Activated CD4-positive, alpha-beta memory T cell treated with anti-CD3 and anti-CD28 coated beads for 36 hours (primary cell): ENCODE data around the gene VPS39. TPM values are rescaled to one million over a fixed set of nuclear protein-coding genes. Genes with fewer than 3 reads are reported as not detected.

Source experiments
- CTCF ChIA-PET: fragments of 350-600 bp; sonication (Branson Sonifier 250); formaldehyde crosslinking; loops from one replicate; lab custom pipeline; 2021; ENCODE audit warnings: antibody characterized with exemption, inconsistent platforms; lab: Charles Lee
- POLR2A ChIA-PET: fragments of 350-600 bp; sonication (Branson Sonifier 250); formaldehyde crosslinking; loops from one replicate; lab custom pipeline; 2021; ENCODE audit warnings: antibody characterized with exemption; lab: Charles Lee
- DNase-seq: peaks from one replicate; pipeline ENCODE4 v3.0.0-alpha.2; 2020
- H3K27ac Mint-ChIP-seq: one replicate; pipeline ENCODE4 v1.8.0; 2021; ENCODE audit warnings: mixed read lengths
- H3K27me3 Mint-ChIP-seq: one replicate; pipeline ENCODE4 v1.8.0; 2021; ENCODE audit warnings: mixed read lengths
- H3K36me3 Mint-ChIP-seq: one replicate; pipeline ENCODE4 v1.8.0; 2021; ENCODE audit warnings: mixed read lengths
- H3K4me1 Mint-ChIP-seq: one replicate; pipeline ENCODE4 v1.8.0; 2021; ENCODE audit warnings: low read depth, mixed read lengths
- H3K4me3 Mint-ChIP-seq: one replicate; pipeline ENCODE4 v1.8.0; 2021; ENCODE audit warnings: mild to moderate bottlenecking, mixed read lengths
- H3K9me3 Mint-ChIP-seq: one replicate; pipeline ENCODE4 v1.8.0; 2021; ENCODE audit warnings: mixed read lengths
- intact Hi-C: fragments of 100-400 bp; cut with micrococcal nuclease; formaldehyde crosslinking; loops from one replicate; pipeline ENCODE4 v1.15.1; 2023
- total RNA-seq, 2 experiments: library from RNA; stranded (reverse); gene quantifications; one replicate each; pipeline ENCODE4 v1.2.3, GENCODE V29; 2021

VPS39 gene
- total RNA-seq, 2 experiments from 2014 or later, result 52.6 to 57.8 TPM

DNA sequence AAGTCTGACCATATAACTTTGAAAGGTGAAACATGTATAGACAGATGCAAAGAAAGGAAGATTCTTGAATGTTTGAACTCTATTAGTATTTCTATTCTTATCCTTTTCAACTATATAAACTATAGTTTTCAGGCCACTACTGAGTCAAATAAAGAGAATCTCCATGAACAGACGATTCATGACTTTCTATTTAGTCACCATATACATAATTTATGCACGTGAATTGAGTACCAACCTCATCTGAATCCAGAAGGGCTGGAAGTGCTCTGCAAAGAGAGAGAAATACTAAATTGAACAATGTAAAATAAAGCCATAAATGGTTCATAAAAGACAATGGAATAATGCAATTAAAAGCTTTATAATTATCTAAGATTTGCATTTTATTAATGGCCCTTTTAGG lies 9.5 kb upstream of the VPS39 start:
- Mint-ChIP-seq H3K27me3 (no peaks in the 10 kb centered on the region), H3K27ac (no peak overlapping the region), H3K36me3 (peaks cover 16% of the 10 kb centered on the region), H3K4me3 (no peak overlapping the region), H3K9me3 (no peaks in the 10 kb centered on the region), H3K4me1 (peaks cover 22% of the 10 kb centered on the region)
- intact Hi-C loops, result no loop called here
- ChIA-PET CTCF (interaction anchor here (0.6 kb wide), 1 partner anchor 11 kb away, joined by 3 read pairs; no protein-coding TSS in a partner anchor), POLR2A (no interaction called here)
- DNase-seq, result no peak

DNA sequence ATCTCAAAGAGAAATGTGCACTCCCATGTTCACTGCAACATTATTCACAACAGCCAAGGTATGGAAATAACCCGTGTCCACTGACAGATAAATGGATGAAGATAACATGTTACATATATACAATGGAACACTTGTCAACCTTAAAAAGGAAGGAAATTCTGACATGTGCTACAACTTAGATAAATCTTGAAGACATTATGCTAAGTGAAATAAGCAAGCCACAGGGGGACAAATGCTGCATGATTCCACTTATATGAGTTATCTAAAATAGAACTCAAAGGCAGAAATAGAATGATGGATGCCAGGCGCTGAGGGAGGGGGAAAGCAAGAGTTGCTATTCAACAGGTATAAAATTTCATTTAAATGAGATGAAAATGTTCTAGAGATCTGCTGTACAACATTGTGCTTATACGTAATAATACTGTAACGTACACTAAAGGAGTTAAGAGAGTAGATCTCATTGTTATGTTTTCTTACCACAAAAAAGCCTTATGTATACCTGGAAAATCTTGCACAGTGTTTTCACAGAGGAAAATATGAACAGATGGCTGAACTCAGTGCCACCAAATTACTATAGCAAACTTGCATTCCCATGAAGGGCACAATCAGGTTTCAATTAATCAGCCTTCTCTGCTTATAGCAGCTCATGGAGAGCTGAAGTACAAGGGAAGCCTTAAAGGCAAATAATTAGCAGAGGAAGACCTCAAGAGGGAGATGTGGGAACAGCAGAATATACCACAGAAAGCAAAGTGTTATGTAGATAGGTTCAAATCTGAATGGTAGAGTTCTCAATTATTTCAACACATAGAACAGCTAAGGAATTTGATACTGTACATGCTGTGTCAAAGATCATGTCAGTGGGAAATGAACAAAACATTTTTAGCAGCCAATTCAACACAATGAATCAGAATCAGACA lies 8.1 kb upstream of the VPS39 start:
- Mint-ChIP-seq H3K4me1 (peaks cover 22% of the 10 kb centered on the region), H3K27ac (no peak overlapping the region), H3K27me3 (no peaks in the 10 kb centered on the region), H3K9me3 (no peaks in the 10 kb centered on the region), H3K4me3 (no peak overlapping the region), H3K36me3 (peaks cover 26% of the 10 kb centered on the region)
- no peak for DNase-seq
- intact Hi-C loops, result no loop called here
- ChIA-PET POLR2A (no interaction called here), CTCF (no interaction called here)

DNA sequence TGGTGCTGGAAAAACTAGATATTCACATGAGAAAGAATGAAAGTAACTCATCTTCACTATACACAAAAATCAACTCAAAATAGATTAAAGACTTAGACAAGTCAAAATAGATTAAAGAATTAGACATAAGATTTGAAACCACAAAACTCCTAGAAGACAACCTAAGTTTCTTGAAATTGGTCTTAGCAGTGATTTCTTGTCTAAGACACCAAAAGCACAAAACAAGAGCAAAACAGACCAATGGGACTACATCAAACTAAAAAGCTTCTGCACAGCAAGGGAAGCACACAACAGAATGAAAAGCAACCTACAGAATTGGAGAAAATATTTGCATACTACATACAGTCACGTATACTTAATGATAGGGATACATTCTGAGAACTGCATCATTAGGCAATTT lies 6.5 kb upstream of the VPS39 start:
- intact Hi-C loops, result no loop called here
- peaks cover 22% of the 10 kb centered on the region for H3K4me1 Mint-ChIP-seq
- ChIA-PET CTCF (no interaction called here), POLR2A (no interaction called here)
- no peaks in the 10 kb centered on the region for H3K27me3 Mint-ChIP-seq
- no peak for DNase-seq
- H3K4me3 Mint-ChIP-seq, result no peak overlapping the region
- H3K36me3 Mint-ChIP-seq, result peaks cover 28% of the 10 kb centered on the region
- H3K27ac Mint-ChIP-seq, result peak overlapping the region; percentile 43
- no peaks in the 10 kb centered on the region for H3K9me3 Mint-ChIP-seq

DNA sequence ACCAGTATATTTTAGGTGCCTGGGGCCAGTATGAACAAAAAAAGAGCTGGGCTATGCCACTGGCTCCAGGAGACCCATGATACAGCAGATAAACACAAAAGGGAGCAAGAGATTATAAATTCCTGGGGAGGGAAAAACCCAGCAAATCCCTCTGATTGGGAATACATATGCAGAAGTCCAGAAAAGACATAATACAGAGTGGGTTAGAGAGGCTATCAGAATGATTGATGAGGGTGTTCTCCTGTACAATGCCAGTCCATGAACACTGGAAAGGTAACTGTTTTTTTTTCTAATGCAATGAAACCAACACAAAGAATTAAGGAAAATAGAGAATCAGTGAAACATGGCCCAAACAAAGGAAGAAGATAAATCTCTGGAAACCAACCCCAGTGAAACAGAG lies 5.4 kb upstream of the VPS39 start:
- H3K4me1 Mint-ChIP-seq, result peaks cover 22% of the 10 kb centered on the region
- no peaks in the 10 kb centered on the region for H3K27me3 Mint-ChIP-seq
- no peak overlapping the region for H3K27ac Mint-ChIP-seq
- ChIA-PET CTCF (no interaction called here), POLR2A (no interaction called here)
- peaks cover 23% of the 10 kb centered on the region for H3K36me3 Mint-ChIP-seq
- no peaks in the 10 kb centered on the region for H3K9me3 Mint-ChIP-seq
- no peak for DNase-seq
- H3K4me3 Mint-ChIP-seq, result no peak overlapping the region
- intact Hi-C loops, result no loop called here

DNA sequence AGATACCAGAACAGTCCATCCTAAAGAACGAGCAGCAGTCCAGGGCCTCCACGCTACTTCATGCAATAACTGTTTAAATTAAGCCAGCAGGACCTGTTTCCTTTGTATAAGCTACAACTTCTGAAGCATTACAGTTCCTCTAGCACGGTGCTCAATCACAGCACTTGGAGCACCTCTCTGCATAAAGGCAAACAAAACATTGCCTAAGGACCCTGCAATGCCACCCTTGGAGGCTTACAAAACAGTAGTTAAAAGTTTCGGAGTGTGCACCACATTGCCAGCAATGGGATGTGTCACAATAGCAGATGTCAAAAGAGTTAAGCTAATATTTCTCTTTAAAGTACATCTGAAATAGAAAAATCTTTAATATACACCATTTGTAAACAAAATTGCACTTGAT lies 2.6 kb upstream of the VPS39 start:
- H3K27me3 Mint-ChIP-seq, result no peaks in the 10 kb centered on the region
- DNase-seq, result no peak
- peaks cover 17% of the 10 kb centered on the region for H3K36me3 Mint-ChIP-seq
- H3K9me3 Mint-ChIP-seq, result no peaks in the 10 kb centered on the region
- CTCF ChIA-PET, result no interaction called here
- POLR2A ChIA-PET, result no interaction called here
- no peak overlapping the region for H3K27ac Mint-ChIP-seq
- no peak overlapping the region for H3K4me3 Mint-ChIP-seq
- intact Hi-C loops, result no loop called here
- H3K4me1 Mint-ChIP-seq, result peaks cover 34% of the 10 kb centered on the region

DNA sequence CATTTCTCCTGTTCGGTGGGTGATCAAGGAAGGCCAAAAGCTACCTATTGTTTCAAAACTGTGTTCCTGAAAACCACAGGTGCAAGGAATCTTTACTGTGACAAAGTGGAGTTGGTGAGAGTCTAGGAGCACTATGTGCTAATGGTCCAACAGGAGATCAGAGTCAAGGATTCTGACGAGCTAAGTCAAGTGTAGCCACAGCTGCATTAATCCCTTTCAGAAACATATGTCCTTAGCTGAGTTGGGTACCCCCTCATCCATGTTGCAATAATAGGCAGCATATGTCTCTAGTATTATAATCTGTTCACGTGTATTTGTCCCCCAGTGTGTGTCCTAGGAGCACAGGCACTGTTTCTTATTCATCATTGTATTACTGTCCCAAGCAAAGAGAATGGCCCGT lies 1.7 kb downstream of the VPS39 start:
- intact Hi-C loops, result no loop called here
- Mint-ChIP-seq H3K4me3 (peak overlapping the region; percentile 25), H3K27me3 (no peaks in the 10 kb centered on the region), H3K36me3 (peaks cover 14% of the 10 kb centered on the region), H3K27ac (no peak overlapping the region), H3K9me3 (no peaks in the 10 kb centered on the region), H3K4me1 (peaks cover 36% of the 10 kb centered on the region)
- ChIA-PET POLR2A (no interaction called here), CTCF (interaction anchor here (0.6 kb wide), 1 partner anchor 179 kb away, joined by 3 read pairs; no protein-coding TSS in a partner anchor)
- DNase-seq, result no peak

DNA sequence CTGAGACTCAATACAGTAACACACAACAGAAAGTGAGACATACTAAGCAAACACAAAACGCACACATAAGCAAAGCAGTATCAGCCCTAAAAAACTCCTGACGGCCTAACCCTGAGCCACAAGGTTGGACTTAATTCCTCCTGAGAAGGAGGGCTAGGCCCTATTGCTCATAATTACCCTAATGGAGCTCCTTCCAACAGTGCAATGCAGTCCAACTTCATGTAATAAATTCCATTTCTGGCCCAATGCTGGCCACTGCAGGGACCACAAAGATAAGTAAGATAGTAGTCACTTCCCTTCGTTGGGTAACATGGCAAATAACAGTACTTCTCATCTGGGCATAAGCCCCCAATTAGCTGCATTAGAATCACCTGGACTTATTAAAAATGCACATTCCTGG lies 4.2 kb downstream of the VPS39 start:
- peaks cover 16% of the 10 kb centered on the region for H3K36me3 Mint-ChIP-seq
- ChIA-PET CTCF (interaction anchor here (0.6 kb wide), 1 partner anchor 34 kb away, joined by 3 read pairs; no protein-coding TSS in a partner anchor), POLR2A (interaction anchor here (0.5 kb wide), 1 partner anchor 20 kb away, joined by 4 read pairs; no protein-coding TSS in a partner anchor)
- intact Hi-C loops, result no loop called here
- H3K4me1 Mint-ChIP-seq, result peaks cover 50% of the 10 kb centered on the region
- no peak overlapping the region for H3K27ac Mint-ChIP-seq
- DNase-seq, result no peak
- H3K9me3 Mint-ChIP-seq, result no peaks in the 10 kb centered on the region
- H3K4me3 Mint-ChIP-seq, result no peak overlapping the region
- H3K27me3 Mint-ChIP-seq, result no peaks in the 10 kb centered on the region

DNA sequence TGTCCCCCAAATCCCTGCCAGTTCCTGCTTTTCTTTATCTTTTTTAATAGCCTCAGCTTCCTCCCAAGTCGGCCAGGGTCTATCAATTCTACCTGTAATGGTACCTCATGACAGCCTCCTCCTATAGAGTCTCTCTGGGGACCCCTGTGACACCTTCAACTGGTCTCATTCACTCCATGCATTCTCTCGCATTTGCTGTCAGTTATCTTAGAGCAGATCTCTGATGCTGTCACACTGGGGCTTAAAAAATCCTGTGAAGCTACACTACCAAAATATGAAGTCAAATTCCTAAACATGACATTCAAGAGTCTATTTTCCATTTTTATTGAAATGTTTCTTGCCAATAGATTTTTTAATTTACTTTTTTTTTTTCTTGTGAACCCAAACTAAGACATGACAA lies 5.5 kb downstream of the VPS39 start:
- DNase-seq, result no peak
- Mint-ChIP-seq H3K9me3 (no peaks in the 10 kb centered on the region), H3K36me3 (peaks cover 18% of the 10 kb centered on the region), H3K4me1 (peaks cover 48% of the 10 kb centered on the region), H3K27me3 (no peaks in the 10 kb centered on the region), H3K27ac (no peak overlapping the region), H3K4me3 (no peak overlapping the region)
- CTCF ChIA-PET, result interaction anchor here (0.7 kb wide), 1 partner anchor 116 kb away, joined by 3 read pairs; no protein-coding TSS in a partner anchor
- intact Hi-C loops, result no loop called here
- POLR2A ChIA-PET, result no interaction called here

DNA sequence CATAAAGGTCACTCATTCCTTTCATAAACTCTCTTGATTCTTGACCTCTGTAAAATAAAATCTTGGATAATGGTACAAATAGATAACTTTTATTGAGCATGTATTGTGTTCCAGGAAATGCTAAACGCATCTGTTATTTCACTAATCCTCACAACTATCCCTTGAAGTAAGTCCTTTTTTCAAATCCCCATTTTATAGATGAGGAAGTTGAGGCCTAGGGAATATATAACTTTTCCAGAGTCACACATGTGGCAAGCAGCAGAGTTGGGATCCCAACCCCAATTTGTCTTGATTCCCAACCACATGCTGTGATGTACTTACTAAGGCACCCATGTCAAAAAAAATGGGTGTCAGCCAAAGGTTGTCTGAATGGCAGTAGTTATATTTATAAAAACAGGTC lies 6.3 kb downstream of the VPS39 start:
- H3K4me3 Mint-ChIP-seq, result no peak overlapping the region
- ChIA-PET CTCF (no interaction called here), POLR2A (no interaction called here)
- DNase-seq, result no peak
- intact Hi-C loops, result no loop called here
- H3K9me3 Mint-ChIP-seq, result no peaks in the 10 kb centered on the region
- H3K36me3 Mint-ChIP-seq, result peaks cover 23% of the 10 kb centered on the region
- H3K4me1 Mint-ChIP-seq, result peaks cover 40% of the 10 kb centered on the region
- no peaks in the 10 kb centered on the region for H3K27me3 Mint-ChIP-seq
- H3K27ac Mint-ChIP-seq, result no peak overlapping the region

DNA sequence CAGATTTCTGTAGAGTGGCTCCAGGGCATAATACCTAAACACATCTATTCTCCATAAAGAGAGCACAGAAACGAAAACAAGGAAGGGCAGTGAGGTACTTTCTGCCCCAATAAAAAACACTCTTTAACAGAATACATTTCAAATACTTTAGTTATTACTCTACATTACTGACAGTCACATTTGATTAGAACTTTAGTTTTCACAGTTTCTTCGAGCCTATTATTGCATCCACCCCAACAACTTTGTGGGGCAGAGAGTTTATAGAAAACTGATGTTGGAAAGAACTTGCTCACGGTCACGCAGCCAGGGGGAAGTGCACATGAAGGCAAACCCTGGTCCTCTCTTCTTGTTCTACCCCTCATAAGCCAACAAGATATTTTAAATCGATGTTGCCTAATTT lies 9.0 kb downstream of the VPS39 start:
- CTCF ChIA-PET, result no interaction called here
- POLR2A ChIA-PET, result no interaction called here

DNA sequence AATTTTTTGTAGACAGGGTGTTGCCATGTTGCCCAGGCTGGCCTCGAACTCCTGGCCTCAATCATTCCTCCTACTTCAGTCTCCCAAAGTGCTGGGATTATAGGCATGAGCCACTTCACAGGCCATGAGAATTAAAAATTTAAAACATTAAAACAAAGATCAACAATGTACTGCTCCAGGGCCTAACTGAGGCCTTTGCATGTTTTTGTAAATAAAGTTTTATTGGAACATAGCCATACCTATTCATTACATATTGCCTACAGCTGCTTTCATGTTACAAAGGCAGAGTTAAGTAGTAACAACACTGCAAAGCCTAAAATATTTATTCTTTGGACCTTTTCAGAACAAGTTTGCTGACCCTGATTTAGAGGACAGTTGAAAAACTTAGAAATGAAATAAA lies 9.6 kb downstream of the VPS39 start:
- peaks cover 40% of the 10 kb centered on the region for H3K36me3 Mint-ChIP-seq
- peaks cover 39% of the 10 kb centered on the region for H3K4me1 Mint-ChIP-seq
- intact Hi-C loops, result no loop called here
- ChIA-PET CTCF (no interaction called here), POLR2A (no interaction called here)
- no peak overlapping the region for H3K4me3 Mint-ChIP-seq
- no peak overlapping the region for H3K27ac Mint-ChIP-seq
- no peaks in the 10 kb centered on the region for H3K27me3 Mint-ChIP-seq
- no peak for DNase-seq
- H3K9me3 Mint-ChIP-seq, result no peaks in the 10 kb centered on the region

More for the DNA sequence above, 9.0 kb downstream of the VPS39 start:
- intact Hi-C loops, result no loop called here
- Mint-ChIP-seq H3K27ac (no peak overlapping the region), H3K36me3 (peaks cover 42% of the 10 kb centered on the region), H3K4me3 (no peak overlapping the region), H3K27me3 (no peaks in the 10 kb centered on the region), H3K9me3 (no peaks in the 10 kb centered on the region), H3K4me1 (peaks cover 35% of the 10 kb centered on the region)
- DNase-seq, result no peak

DNA sequence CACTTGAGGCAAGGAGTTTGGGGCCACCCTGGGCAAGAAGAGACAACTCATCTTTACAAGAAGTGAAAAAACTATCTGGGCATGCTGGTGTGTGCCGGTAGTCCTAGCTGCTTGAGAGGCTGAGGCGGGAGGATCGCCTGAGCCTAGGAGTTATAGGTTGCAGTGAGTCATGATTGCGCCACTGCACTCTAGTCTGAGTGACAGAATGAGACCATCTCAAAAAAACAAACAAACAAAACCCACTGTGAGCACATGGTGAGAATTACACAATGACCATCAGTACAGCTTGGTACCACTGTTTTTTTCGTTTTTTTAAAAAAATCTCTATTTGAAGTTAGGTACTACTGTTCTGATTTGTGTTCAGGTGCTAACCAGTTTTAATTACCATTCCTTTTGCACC lies 13.6 kb downstream of the VPS39 start:
- CTCF ChIA-PET, result no interaction called here
- intact Hi-C loops, result no loop called here
- Mint-ChIP-seq H3K27me3 (no peaks in the 10 kb centered on the region), H3K27ac (peak overlapping the region; percentile 69), H3K36me3 (peaks cover 53% of the 10 kb centered on the region), H3K9me3 (no peaks in the 10 kb centered on the region), H3K4me1 (peaks cover 61% of the 10 kb centered on the region), H3K4me3 (no peak overlapping the region)
- peak; percentile 51 for DNase-seq
- POLR2A ChIA-PET, result interaction anchor here (1.0 to 1.2 kb wide), 2 partner anchors 13 to 87 kb away, joined by 3 to 5 read pairs; partner anchors contain the start of gene VPS39
